H1 (cell line): Measurements from ENCODE around the gene LNPEP.

Experiments used
- EZH2 ChIP-seq: fragments of 200-600 bp; sonication (generic); IDR thresholded peaks from 2 replicates; pipeline ENCODE4 v1.7.1; 2012; ENCODE audit warnings: low read depth, mild to moderate bottlenecking, moderate library complexity, low read length, inconsistent platforms; ENCODE audit not compliant: severe bottlenecking
- POLR2A ChIP-seq, 2 experiments: IDR thresholded peaks; 1 replicate in 1 of 2; 2 replicates in 1 of 2; pipeline ENCODE4 v1.6.1; 2011; ENCODE audit warnings: low read depth in 2 of 2, low read length in 2 of 2, mild to moderate bottlenecking in 2 of 2; ENCODE audit errors: control extremely low read depth in 1 of 2
- RXRA ChIP-seq: IDR thresholded peaks from 2 replicates; pipeline ENCODE4 v1.6.1; 2011; ENCODE audit warnings: low read depth, mild to moderate bottlenecking, low read length, moderate library complexity; ENCODE audit not compliant: insufficient read depth
- TF ChIP-seq, protein P1 (sequence below), 3 experiments: IDR thresholded peaks; 1 replicate in 2 of 3; 2 replicates in 1 of 3; pipeline versions ENCODE4 v1.5.1 to v1.6.1; 2011; ENCODE audit warnings: low read length in 3 of 3, mild to moderate bottlenecking in 3 of 3, inconsistent platforms in 2 of 3, low read depth in 1 of 3, moderate library complexity in 1 of 3; ENCODE audit not compliant: insufficient read depth in 1 of 3; ENCODE audit errors: control extremely low read depth in 1 of 3

DNA sequence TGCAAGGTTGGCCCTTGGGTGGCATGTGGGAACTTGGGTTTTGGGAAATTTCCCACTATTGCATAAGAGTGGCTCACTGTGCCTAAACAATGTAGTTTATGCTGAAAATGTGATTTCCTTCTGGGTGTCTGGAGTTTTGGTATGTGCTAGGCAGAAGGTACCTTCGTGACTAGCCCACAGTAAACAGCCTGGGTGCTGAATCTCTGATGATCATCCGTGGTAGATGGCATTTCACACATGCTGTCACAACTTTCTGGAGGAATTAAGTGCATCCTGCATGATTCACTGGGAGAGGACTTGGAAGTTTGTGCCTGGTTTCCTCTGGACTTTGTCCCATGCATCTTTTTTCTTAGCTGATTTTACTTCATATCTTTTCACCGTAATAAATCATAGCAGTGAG is 64.5 kb downstream of the LNPEP start:
- TF ChIP-seq RXRA, result no peak
- TF ChIP-seq EZH2, result no peak
- no peak for TF ChIP-seq POLR2A (IDR thresholded peaks at IDR 0.05; ENCODE audit: control extremely low read depth in 1 of 2, low read depth in 2 of 2, low read length in 2 of 2)
- TF ChIP-seq, protein P1, sequence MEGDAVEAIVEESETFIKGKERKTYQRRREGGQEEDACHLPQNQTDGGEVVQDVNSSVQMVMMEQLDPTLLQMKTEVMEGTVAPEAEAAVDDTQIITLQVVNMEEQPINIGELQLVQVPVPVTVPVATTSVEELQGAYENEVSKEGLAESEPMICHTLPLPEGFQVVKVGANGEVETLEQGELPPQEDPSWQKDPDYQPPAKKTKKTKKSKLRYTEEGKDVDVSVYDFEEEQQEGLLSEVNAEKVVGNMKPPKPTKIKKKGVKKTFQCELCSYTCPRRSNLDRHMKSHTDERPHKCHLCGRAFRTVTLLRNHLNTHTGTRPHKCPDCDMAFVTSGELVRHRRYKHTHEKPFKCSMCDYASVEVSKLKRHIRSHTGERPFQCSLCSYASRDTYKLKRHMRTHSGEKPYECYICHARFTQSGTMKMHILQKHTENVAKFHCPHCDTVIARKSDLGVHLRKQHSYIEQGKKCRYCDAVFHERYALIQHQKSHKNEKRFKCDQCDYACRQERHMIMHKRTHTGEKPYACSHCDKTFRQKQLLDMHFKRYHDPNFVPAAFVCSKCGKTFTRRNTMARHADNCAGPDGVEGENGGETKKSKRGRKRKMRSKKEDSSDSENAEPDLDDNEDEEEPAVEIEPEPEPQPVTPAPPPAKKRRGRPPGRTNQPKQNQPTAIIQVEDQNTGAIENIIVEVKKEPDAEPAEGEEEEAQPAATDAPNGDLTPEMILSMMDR (IDR thresholded peaks at IDR 0.05; ENCODE audit: control extremely low read depth in 1 of 3, insufficient read depth in 1 of 3, low read depth in 1 of 3, low read length in 3 of 3), result no peak
